Loucy (cell line): Measurements from ENCODE around the gene VPS54.

Experiments used
- H2AFZ ChIP-seq: fragments of 200-600 bp; sonication (generic); 2 replicates; pipeline ENCODE4 v1.6.0; 2016; ENCODE audit warnings: antibody characterized with exemption, mild to moderate bottlenecking, low read length, moderate library complexity
- H3F3A ChIP-seq: fragments of 200-600 bp; 2 replicates; pipeline ENCODE4 v1.6.0; 2016; ENCODE audit warnings: antibody characterized with exemption, low read depth, mild to moderate bottlenecking
- H3K27me3 ChIP-seq: fragments of 200-600 bp; sonication (generic); 2 replicates; pipeline ENCODE4 v1.6.1; 2014; ENCODE audit warnings: low read length, mild to moderate bottlenecking; ENCODE audit not compliant: insufficient read depth, poor library complexity, severe bottlenecking
- H3K36me3 ChIP-seq: fragments of 200-600 bp; sonication (generic); 2 replicates; pipeline ENCODE4 v1.6.1; 2016; ENCODE audit warnings: low read length; ENCODE audit not compliant: insufficient read depth
- H3K4me1 ChIP-seq: fragments of 200-600 bp; sonication (generic); 2 replicates; pipeline ENCODE4 v1.5.1; 2014; ENCODE audit warnings: low read length, mild to moderate bottlenecking; ENCODE audit not compliant: insufficient read depth, poor library complexity, severe bottlenecking
- H3K4me2 ChIP-seq: fragments of 200-600 bp; sonication (generic); 2 replicates; pipeline ENCODE4 v1.6.0; 2014; ENCODE audit warnings: antibody characterized with exemption, low read length, low read depth, mild to moderate bottlenecking; ENCODE audit not compliant: poor library complexity, severe bottlenecking
- H3K4me3 ChIP-seq: fragments of 200-600 bp; sonication (generic); 2 replicates; pipeline ENCODE4 v1.5.1; 2014; ENCODE audit warnings: low read length, mild to moderate bottlenecking, mixed read lengths; ENCODE audit not compliant: poor library complexity, severe bottlenecking
- H3K79me2 ChIP-seq: fragments of 200-600 bp; sonication (generic); 2 replicates; pipeline ENCODE4 v1.6.1; 2014; ENCODE audit warnings: low read length; ENCODE audit not compliant: insufficient read depth
- H3K9ac ChIP-seq: fragments of 200-600 bp; sonication (generic); 2 replicates; pipeline ENCODE4 v1.6.0; 2014; ENCODE audit warnings: mild to moderate bottlenecking, low read depth, low read length, moderate library complexity; ENCODE audit not compliant: poor library complexity, severe bottlenecking
- H3K9me2 ChIP-seq: fragments of 200-600 bp; sonication (generic); replicated peaks from 2 replicates; pipeline ENCODE4 v1.6.1; 2016; ENCODE audit warnings: low read depth, low read length, mixed read lengths
- H3K9me3 ChIP-seq: fragments of 200-600 bp; sonication (generic); 2 replicates; pipeline ENCODE4 v1.6.1; 2014; ENCODE audit warnings: mild to moderate bottlenecking, antibody characterized with exemption, low read length, low read depth; ENCODE audit not compliant: insufficient read depth
- H4K20me1 ChIP-seq: fragments of 200-600 bp; sonication (generic); 2 replicates; pipeline ENCODE4 v1.6.0; 2014; ENCODE audit warnings: antibody characterized with exemption, low read length, mild to moderate bottlenecking; ENCODE audit not compliant: insufficient read depth, poor library complexity, severe bottlenecking
- CTCF ChIP-seq: fragments of 200-600 bp; sonication (generic); conservative IDR thresholded peaks from 2 replicates; pipeline ENCODE4 v1.5.1; 2014; ENCODE audit warnings: mild to moderate bottlenecking, antibody characterized with exemption, low read length
- EZH2phosphoT487 ChIP-seq: fragments of 200-600 bp; IDR thresholded peaks from 2 replicates; pipeline ENCODE4 v1.6.1; 2018; ENCODE audit warnings: antibody characterized with exemption, mild to moderate bottlenecking, moderate library complexity, borderline replicate concordance

Gene VPS54

GRCh38 chr2:64023485-64024258 lies 4.4 kb upstream of the VPS54 start:
- H3K9ac ChIP-seq: no peak overlapping the region
- no peaks in the 10 kb centered on the region for H3K9me3 ChIP-seq
- peaks cover under 1% of the 10 kb centered on the region; the same call in 1 of the 2 replicates for H3K79me2 ChIP-seq
- H3K36me3 ChIP-seq: no peaks in the 10 kb centered on the region
- no peaks in the 10 kb centered on the region for H3K9me2 ChIP-seq
- no peaks in the 10 kb centered on the region for H3K27me3 ChIP-seq
- H2AFZ ChIP-seq: peak overlapping the region; percentile 48; the same call in 1 of the 2 replicates
- no peak overlapping the region for H3K4me2 ChIP-seq
- TF ChIP-seq CTCF (peak; percentile 34), EZH2phosphoT487 (no peak)
- peaks cover 24% of the 10 kb centered on the region for H3K4me1 ChIP-seq
- no peaks in the 10 kb centered on the region for H3F3A ChIP-seq
- H3K4me3 ChIP-seq: no peak overlapping the region
- H4K20me1 ChIP-seq: no peaks in the 10 kb centered on the region

- no peaks in the 10 kb centered on the region for H3K9me3 ChIP-seq
- H3K27me3 ChIP-seq: no peaks in the 10 kb centered on the region
- H3K4me1 ChIP-seq: peaks cover 32% of the 10 kb centered on the region
- TF ChIP-seq CTCF: no peak
- no peak for TF ChIP-seq EZH2phosphoT487
- no peaks in the 10 kb centered on the region for H3K9me2 ChIP-seq
- H4K20me1 ChIP-seq: peaks cover under 1% of the 10 kb centered on the region
- peaks cover 21% of the 10 kb centered on the region for H3K79me2 ChIP-seq
- H3K4me2 ChIP-seq: no peak overlapping the region
- H2AFZ ChIP-seq: peak overlapping the region; percentile 14; the same call in 1 of the 2 replicates
- no peak overlapping the region for H3K9ac ChIP-seq
- no peaks in the 10 kb centered on the region for H3K36me3 ChIP-seq
- no peaks in the 10 kb centered on the region for H3F3A ChIP-seq
- no peak overlapping the region for H3K4me3 ChIP-seq
Observed at GRCh38 chr2:64021578-64021977, 2.4 kb upstream of the VPS54 start.

- TF ChIP-seq EZH2phosphoT487 (no peak), CTCF (no peak)
- peak overlapping the region; percentile 86 for H3K4me3 ChIP-seq
Observed at GRCh38 chr2:64019975-64020528, 824 bp upstream of the VPS54 start.

More at GRCh38 chr2:64019975-64020528, 824 bp upstream of the VPS54 start:
- Histone ChIP-seq H3K36me3 (no peaks in the 10 kb centered on the region), H3K79me2 (peaks cover 33% of the 10 kb centered on the region), H3K9me3 (no peaks in the 10 kb centered on the region), H3K4me2 (peak overlapping the region; percentile 79), H3K27me3 (no peaks in the 10 kb centered on the region), H3K4me1 (peaks cover 36% of the 10 kb centered on the region), H3K9me2 (no peaks in the 10 kb centered on the region), H4K20me1 (peaks cover 9% of the 10 kb centered on the region), H2AFZ (peak overlapping the region; percentile 94), H3F3A (no peaks in the 10 kb centered on the region), H3K9ac (peak overlapping the region; percentile 87)
